Aortic smooth muscle cell (primary cell): Measurements from ENCODE around the gene ATG4A. TPM values are rescaled to one million over a fixed set of nuclear protein-coding genes. Genes with fewer than 3 reads are reported as not detected.

Experiments
- total RNA-seq: library from RNA; depleted of rRNA; stranded (reverse); fragments of >200 nt; gene quantifications from 2 replicates; pipeline ENCODE4 v1.2.3, GENCODE V29; 2014

The ATG4A gene, protein sequence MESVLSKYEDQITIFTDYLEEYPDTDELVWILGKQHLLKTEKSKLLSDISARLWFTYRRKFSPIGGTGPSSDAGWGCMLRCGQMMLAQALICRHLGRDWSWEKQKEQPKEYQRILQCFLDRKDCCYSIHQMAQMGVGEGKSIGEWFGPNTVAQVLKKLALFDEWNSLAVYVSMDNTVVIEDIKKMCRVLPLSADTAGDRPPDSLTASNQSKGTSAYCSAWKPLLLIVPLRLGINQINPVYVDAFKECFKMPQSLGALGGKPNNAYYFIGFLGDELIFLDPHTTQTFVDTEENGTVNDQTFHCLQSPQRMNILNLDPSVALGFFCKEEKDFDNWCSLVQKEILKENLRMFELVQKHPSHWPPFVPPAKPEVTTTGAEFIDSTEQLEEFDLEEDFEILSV
- 15.8 and 15.9 TPM in 2 replicates for total RNA-seq

DNA sequence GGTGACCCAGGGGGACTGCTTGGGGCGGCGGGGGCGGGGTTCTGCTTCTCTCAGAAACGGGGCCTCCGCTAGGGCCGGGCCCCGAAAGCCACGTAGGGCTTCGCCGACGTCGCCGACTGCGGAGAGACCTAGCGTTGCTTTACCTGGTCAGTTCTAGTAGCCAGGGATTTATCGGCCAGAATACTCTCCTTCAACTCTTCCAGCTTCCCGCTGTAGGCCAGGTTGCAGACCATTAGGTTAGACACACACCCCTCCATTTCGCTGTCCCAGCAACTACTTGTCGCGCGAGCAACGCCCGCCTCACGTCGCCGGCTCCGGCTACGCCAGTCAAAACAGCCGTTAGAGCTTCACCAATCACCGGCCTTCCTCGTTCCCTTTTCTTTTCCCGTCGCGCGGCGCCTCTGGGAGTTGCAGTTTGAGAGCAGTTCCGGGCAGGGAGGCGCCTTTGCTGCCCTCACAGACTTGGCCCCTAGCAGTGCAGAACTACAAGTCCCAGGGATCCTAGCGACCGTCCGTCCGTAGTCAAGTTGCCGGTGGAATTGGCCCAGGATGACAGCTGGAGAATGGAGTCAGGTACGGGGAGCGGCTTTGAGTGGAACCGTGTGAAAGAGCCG is at the start of gene ATG4A, which contains the start of gene PSMD10:
ATG4A (plus strand) TSS at position 515 of the 614 bp plus-strand sequence; CDS start at position 564, 49 bp downstream.
PSMD10 (minus strand) TSS at position 279 of the 614 bp plus-strand sequence; CDS start at position 257, 22 bp downstream.

DNA sequence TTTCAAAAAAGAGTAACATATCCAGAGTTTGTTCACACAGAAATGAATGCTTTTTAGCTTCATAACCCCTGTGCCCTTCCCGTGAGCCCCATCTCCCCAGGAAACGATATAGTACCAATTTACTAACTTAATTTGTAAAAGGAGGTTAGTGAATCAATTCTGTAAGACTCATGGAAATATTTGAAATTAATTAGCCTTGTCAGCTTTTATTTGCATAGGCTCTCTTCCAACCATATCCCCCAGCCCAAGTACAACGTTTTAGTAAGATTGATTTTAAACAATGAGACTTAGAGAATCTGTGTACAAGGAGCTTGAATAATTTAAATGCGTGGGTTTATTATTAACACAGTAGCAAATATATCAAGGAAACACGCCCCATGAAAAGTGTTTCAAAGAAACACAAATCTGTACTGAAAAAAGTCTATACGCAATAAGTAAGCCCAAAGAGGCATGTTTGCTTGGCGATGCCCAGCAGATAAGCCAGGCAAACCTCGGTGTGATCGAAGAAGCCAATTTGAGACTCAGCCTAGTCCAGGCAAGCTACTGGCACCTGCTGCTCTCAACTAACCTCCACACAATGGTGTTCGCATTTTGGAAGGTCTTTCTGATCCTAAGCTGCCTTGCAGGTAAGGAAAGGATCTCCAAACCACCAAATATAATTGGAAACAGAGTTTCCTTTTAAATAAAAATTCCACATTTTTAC is 46.9 kb upstream of the ATG4A start, which contains the start of gene VSIG1:
VSIG1 (plus strand) TSS at position 512 of the 703 bp plus-strand sequence; CDS start at position 578, 66 bp downstream.

Other genes with a start within 250 kb of the ATG4A start
- gene TEX13B, start 109.4 kb upstream of the ATG4A start, total RNA-seq = not detected in 2 replicates
- gene VSIG1, start 46.7 kb upstream of the ATG4A start, total RNA-seq = under 0.01 TPM in 2 replicates
- 88.3 and 91.2 TPM in 2 replicates for gene PSMD10, start 236 bp upstream of the ATG4A start, total RNA-seq